Stimulated activated CD8-positive, alpha-beta memory T cell treated with anti-CD3 and anti-CD28 coated beads, Interleukin-2, amount 100 ng/mL, for 48 hours (primary cell): Measurements from ENCODE around the gene HK1.
"Not testable (repeated sequence)": the region's sequence is repeated elsewhere in the genome, so short reads cannot be mapped to it uniquely, and the experiment has no call there.

Experiments
- DNase-seq, 2 donors: peaks; one replicate each; pipeline ENCODE4 v3.0.0-alpha.2; 2020; ENCODE audit warnings: low read depth in 2 of 2

Gene HK1

DNA sequence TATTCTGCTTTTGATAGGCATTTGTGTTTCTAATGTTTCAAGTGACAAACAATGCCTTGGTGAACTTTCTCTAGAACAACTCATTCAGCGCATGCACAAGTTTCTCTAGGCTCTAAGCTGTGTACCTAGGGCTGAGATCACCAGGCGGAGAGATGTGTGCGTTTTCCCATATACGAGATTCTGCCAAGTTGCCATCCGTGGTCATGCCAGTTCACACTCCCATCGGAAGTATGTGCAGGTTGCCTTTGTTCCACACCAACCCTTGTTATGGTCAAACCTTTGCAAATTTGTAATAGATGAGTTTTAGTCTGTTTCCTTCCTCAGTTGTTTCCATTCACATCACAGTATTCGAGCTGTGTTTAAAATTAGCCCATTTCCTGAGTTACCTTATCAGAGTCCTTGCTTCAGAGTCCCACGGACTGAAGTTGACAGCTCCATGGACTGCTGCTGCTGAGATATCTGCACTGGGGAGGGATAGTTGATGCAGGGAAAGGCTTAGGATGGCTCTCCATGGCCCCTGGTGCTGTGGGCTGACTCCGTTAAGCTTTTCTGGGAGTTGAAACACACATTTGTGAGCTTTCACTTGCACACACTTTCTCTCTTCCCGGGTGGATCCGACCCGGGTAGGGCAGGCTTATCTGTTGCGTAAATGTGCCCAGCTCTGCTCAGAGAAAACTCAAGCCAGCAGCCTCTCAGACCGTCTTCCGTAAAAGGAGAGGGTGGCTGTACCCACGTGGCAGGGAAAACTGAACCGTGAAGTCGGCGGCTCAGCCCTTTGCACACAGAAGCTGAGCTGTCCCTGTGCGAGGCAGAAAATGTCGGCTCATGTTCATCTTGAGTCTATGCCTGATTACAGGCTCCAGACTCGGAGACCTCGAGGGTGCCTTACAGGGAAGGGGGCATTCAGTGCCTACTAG, 49.4 kb downstream of the HK1 start:
- DNase-seq, result no peak

DNA sequence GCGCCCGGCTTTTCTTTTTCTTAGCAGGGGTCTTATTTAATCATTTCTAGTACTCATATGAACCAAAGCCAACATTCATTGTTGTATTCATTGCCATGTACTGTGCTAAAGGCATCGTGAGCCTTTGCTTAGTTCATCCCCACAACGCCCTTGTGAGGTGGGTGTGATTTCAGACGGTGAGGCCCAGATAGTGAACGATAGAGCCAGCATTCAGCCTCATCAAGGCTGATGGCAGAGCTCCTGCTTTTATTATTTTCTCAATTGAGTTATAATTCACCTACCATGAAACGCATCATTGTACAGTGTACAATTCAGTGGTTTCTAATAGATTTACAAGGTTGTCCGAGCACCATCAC, 50.1 kb downstream of the HK1 start:
- DNase-seq, result no peak

DNA sequence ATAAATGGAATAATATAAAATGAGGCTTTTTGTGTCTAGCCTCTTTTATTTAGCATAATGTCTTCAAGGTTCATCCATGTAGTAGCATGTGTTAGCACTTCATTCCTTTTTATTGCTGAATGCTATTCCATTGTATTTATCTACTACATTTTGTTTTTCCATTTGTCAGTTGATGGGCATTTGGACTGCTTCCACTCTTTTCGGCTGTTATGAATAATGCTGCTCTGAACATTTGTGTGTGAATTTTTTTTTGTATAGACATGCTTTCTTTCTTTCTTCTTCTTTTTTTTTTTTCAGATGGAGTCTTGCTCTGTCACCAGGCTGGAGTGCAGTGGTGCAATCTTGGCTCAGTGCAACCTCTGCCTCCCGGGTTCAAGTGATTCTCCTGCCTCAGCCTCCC, 50.6 kb downstream of the HK1 start:
- DNase-seq, result not testable (repeated sequence)

GRCh38 chr10:69329721-69330178, 51.5 kb downstream of the HK1 start:
- DNase-seq, result no peak

GRCh38 chr10:69331161-69331560, 52.9 kb downstream of the HK1 start:
- no peak for DNase-seq

DNA sequence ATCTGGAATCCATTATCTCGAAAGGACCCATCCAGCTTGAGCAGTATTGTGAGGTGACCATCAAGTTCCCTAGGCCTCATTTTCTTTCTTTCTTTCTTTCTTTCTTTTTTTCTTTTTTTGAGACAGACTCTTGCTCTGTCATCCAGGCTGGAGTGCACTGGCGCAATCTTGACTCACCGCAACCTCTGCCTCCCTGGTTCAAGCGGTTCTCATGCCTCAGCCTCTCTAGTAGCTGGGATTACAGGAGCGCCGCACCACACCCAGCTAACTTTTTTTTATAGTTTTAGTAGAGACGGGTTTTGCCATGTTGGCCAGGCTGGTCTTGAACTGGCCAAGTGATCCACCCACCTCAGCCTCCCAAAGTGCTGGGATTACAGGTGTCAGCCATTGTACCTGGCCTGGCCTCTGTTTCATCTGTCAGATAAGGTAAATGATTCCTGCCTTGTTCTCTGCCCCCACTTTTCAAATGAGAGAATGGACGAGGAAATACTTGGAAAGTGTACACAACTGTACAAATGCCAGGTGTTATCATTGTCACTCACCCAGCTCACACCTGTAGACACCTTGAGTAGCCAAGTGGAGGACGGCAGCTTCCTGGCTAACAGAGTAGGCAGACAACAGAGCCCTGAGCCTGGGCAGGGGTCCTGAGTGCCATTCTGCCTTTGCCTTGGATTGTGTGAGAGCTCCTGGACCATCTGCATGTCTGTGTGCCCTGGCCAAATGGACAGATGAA, 54.1 kb downstream of the HK1 start:
- no peak for DNase-seq

DNA sequence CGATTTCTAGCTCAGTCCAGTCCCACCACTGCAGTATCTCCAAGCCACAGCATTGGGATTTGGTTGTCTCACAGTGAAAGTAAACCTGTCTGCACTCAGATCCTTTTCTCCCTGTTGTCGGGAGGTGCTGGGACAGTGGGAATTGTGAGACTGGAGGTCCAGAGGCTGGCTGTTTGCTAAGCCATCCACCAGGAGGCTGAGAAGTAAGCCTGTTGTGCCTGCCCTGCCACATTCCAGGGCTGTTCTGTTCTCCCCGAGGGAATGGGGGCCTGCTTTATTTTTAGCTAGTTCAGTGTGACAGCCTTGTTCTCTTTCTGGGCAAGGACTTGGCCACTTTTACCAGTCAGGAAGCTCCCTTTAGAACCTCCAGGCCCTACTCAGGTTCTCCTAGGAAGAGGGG, 54.9 kb downstream of the HK1 start:
- no peak for DNase-seq

- DNase-seq, result not testable (repeated sequence)
Observed at GRCh38 chr10:69333865-69334301, 55.6 kb downstream of the HK1 start.

GRCh38 chr10:69334302-69335062, 56.2 kb downstream of the HK1 start:
- DNase-seq, result no peak

GRCh38 chr10:69335063-69335587, 56.8 kb downstream of the HK1 start:
- DNase-seq, result no peak

- DNase-seq, result no peak
Observed at GRCh38 chr10:69335613-69336012, 57.3 kb downstream of the HK1 start.

GRCh38 chr10:69336952-69337295, 58.6 kb downstream of the HK1 start:
- no peak for DNase-seq

GRCh38 chr10:69337296-69338132, 59.2 kb downstream of the HK1 start:
- DNase-seq, result no peak

- no peak for DNase-seq
Observed at GRCh38 chr10:69338133-69338456, 59.8 kb downstream of the HK1 start.

DNA sequence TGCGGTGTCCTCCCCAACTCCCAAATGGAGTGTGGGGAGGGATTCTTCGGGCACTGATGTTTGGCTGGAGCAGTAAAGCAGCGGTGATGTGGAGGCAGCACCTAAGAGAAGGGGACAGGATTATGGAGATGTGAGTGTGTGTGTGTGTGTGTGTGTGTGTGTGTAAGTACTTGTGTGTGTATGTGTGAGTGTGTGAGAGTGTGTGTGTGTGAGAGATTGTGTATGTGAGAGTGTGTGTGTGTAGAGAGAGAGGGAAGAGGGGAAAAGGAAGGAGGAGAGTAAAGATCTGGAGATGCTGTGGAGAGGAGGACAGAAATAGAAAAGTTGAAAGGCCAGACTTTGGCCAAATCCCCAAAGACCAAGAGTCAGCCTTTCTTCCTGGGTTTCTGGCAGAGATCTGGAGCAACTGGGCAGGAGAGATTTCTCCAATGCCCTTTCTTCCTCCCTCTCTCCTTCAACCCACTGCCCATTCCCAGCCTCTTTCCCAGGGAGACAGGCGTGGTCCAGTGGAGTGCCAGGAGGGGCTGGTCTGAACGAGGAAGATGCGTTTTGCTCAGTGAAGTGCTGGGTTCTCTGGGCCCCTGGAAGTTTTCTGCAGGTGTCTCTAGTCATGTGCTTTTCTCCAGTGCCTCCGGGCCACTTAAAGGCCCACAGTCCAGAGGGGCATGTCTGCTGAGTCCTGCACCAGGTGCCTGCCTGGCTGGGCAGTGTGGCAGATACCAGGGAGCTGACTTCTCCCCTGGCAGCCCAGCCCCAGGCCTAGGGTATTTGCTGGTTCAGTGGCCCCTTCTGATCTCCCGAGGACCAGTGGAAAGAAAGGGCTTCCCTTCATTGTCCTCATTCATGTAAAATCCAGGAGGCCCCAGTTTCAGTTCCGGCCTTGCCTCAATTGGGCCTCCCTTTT, 60.5 kb downstream of the HK1 start:
- DNase-seq, result no peak

GRCh38 chr10:69340695-69341094, 62.4 kb downstream of the HK1 start:
- no peak for DNase-seq

DNA sequence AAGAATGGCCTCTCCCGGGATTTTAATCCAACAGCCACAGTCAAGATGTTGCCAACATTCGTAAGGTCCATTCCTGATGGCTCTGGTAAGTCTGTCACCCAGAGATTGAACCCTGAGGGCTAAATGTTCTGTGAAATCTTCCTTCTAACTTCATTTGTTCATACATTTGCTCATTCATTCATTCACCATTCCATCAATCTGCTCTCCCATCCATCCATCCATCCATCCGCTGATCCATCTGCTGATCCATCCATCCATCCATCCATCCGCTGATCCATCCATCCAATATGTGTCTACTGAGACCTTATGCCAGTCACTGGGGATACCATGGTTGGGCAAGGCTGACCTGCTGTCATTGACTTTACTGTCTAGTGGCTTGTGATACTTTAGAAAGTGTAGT, 65.6 kb downstream of the HK1 start:
- DNase-seq, result no peak

DNA sequence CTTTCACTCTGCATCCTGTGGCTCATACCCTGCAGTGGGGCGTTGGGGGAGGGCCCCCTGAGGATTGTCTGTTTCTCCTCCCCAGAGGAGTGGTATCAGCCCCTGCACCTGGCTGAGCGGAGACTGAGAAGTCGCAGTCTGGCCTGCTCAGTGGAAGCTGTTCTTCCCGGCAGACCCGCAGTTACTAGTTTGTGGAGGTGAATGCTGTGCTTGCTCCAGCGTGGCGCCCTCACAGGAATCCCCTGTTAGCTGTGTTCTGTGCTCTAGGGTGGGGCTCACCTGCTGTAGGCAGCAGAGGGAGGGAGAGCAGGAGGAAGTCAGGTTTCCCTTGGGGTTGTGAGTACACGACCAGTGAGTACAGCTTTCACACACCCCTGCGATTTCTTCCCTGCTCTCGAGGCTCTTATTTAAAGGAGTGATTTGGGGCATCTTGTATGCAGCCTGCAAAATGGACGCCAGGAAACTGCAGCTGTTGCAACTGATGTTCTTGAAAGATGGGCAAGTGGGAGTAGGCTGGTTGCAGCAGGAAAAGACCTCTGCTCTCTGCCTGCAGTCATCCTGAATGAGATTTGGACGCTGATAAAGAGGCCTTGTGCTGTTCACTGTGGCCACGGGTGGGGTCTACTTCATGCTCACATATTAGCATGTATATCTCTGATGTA, 66.4 kb downstream of the HK1 start:
- DNase-seq, result no peak

GRCh38 chr10:69345402-69345801, 67.1 kb downstream of the HK1 start:
- no peak for DNase-seq
